ENCODE results near the gene TMOD3. TPM values are rescaled to one million over a fixed set of nuclear protein-coding genes. Genes with fewer than 3 reads are reported as not detected.

The TMOD3 gene
- total and polyA plus RNA-seq, 2 of the 4 experiments (the other 2 are of a cell fraction) = 10.7 to 22.0 TPM

GRCh38 chr15:51935466-51936104, 106.1 kb downstream of the TMOD3 start:
- H3K18ac ChIP-seq (ENCODE audit: low read depth, low read length) = no peak overlapping the region
- no peak overlapping the region for H3K23ac ChIP-seq (ENCODE audit: low read depth, low read length)
- no TSS peak for BruUV-seq (replicated peaks)
- no CpG with 5 or more reads among the region's 5 CpGs for WGBS, 2 experiments (ENCODE audit: extremely low coverage in 2 of 2, insufficient read length in 1 of 2)
- peaks cover 7 to 12% of the 10 kb centered on the region in 2 experiments; a peak in 3 of 4 replicates for H3K79me1 ChIP-seq (ENCODE audit: low read depth in 1 of 2, low read length in 2 of 2)
- no peak overlapping the region for H3K9ac ChIP-seq (ENCODE audit: low read depth, low read length)
- ChIA-PET POLR2A (ENCODE audit: unreplicated experiment) (no interaction called here), CTCF (interaction anchor here (0.5 kb wide), 1 partner anchor 30 kb away, joined by 4 read pairs; no protein-coding TSS in a partner anchor)
- H3K9me3 ChIP-seq (ENCODE audit: control insufficient read depth, insufficient read depth, low read length) = no peaks in the 10 kb centered on the region
- no peak overlapping the region for H3K4me3 ChIP-seq (ENCODE audit: insufficient read depth, low read depth, low read length)
- DNase-seq (peak; percentile 4), ATAC-seq (ENCODE audit: low read depth) (no peak)
- H3K27ac ChIP-seq (ENCODE audit: insufficient read depth, low read length) = no peak overlapping the region
- no peak overlapping the region for H2BK20ac ChIP-seq (ENCODE audit: low read depth, low read length)
- H2AK9ac ChIP-seq (replicated peaks; ENCODE audit: low read depth, low read length, poor library complexity) = no peak overlapping the region
- H4K91ac ChIP-seq (ENCODE audit: insufficient read depth, low read depth, low read length) = no peak overlapping the region
- no peak overlapping the region for H2AK5ac ChIP-seq (ENCODE audit: low read depth, low read length)
- H3K9me1 ChIP-seq (ENCODE audit: insufficient read depth, low read length) = peaks cover 12% of the 10 kb centered on the region; the same call in 1 of the 2 replicates
- no peak overlapping the region for H3K4ac ChIP-seq (ENCODE audit: low read depth, low read length)
- no peak overlapping the region for H3K14ac ChIP-seq (replicated peaks; ENCODE audit: low read depth, low read length)
- H3K36me3 ChIP-seq (ENCODE audit: control insufficient read depth, insufficient read depth, low read length) = peaks cover 22% of the 10 kb centered on the region
- H2BK5ac ChIP-seq (ENCODE audit: low read depth, low read length, poor library complexity, severe bottlenecking) = no peak overlapping the region
- H2BK15ac ChIP-seq (ENCODE audit: low read depth, low read length) = no peak overlapping the region
- intact Hi-C loops (cut with micrococcal nuclease) = no loop called here
- no peaks in the 10 kb centered on the region for H3K27me3 ChIP-seq (ENCODE audit: control insufficient read depth, insufficient read depth, low read length)
- in situ Hi-C loops (cut with MboI; ENCODE audit: low sequenced_read_pairs) = no loop called here
- H4K5ac ChIP-seq (ENCODE audit: low read depth, low read length) = no peak overlapping the region
- H3K4me2 ChIP-seq (ENCODE audit: low read depth, low read length) = no peak overlapping the region
- TF ChIP-seq SMC3 (IDR thresholded peaks at IDR 0.05; ENCODE audit: low read depth, low read length) (no peak), BHLHE40 (IDR thresholded peaks at IDR 0.05; ENCODE audit: low read depth, low read length) (no peak), CTCF (conservative IDR thresholded peaks at IDR 0.05; ENCODE audit: low read depth, low read length) (no peak), MAFK (IDR thresholded peaks at IDR 0.05; ENCODE audit: low read depth, low read length) (no peak)
- no peak overlapping the region for H3K56ac ChIP-seq (ENCODE audit: extremely low read depth, insufficient read depth, low read length)
- H4K8ac ChIP-seq (ENCODE audit: low read depth in 2 of 2, low read length in 2 of 2) = no peak overlapping the region
- no peaks in the 10 kb centered on the region for H3K4me1 ChIP-seq (ENCODE audit: control insufficient read depth, insufficient read depth, low read length)
- no peak overlapping the region for H2AFZ ChIP-seq (replicated peaks; ENCODE audit: low read length, poor library complexity)
- dilution Hi-C loops (cut with HindIII; ENCODE audit: low sequenced_read_pairs, unreplicated experiment) = no loop called here
- no peak overlapping the region for H2BK120ac ChIP-seq (ENCODE audit: low read depth, low read length)
- peaks cover 4% of the 10 kb centered on the region; the same call in 1 of the 2 replicates for H4K20me1 ChIP-seq (ENCODE audit: insufficient read depth, low read length)

Data from IMR-90 (cell line).